Spleen (tissue), 7 donors: Measurements from ENCODE around the gene MAGI2.

Source experiments
- CTCF ChIP-seq, 11 experiments: fragments of 200-600 bp in 7 of 11; fragments of 450-650 bp in 4 of 11; sonication (generic) in 4 of 11; IDR thresholded peaks in 8 of 11; conservative IDR thresholded peaks in 3 of 11; 1 replicate in 7 of 11; 2 replicates in 4 of 11; pipeline versions ENCODE4 v1.4.0 to v1.8.0; 2016 to 2021; ENCODE audit warnings: antibody characterized with exemption in 11 of 11, inconsistent platforms in 4 of 11, mild to moderate bottlenecking in 1 of 11
- POLR2A ChIP-seq, 3 donors: fragments of 450-650 bp; IDR thresholded peaks; one replicate each; pipeline ENCODE4 v1.5.1; 2017; ENCODE audit warnings: antibody characterized with exemption in 3 of 3, mild to moderate bottlenecking in 1 of 3
- POLR2AphosphoS5 ChIP-seq, 3 donors: sonication (generic); formaldehyde crosslinking; IDR thresholded peaks; one replicate each; pipeline ENCODE4 v1.5.1; 2017; ENCODE audit warnings: antibody characterized with exemption in 3 of 3
- donor health status: DM: no; HTN: no; CAD: no; lungs with moderate emphysema.
- donor health status: DM: no; HTN: no; CAD: no.
- donor health status: DM: no; HTN: no; CAD: no.

- TF ChIP-seq POLR2A (IDR thresholded peaks at IDR 0.05) (no peak), CTCF (IDR thresholded peaks at IDR 0.05 in 8 of 11, conservative IDR thresholded peaks at IDR 0.05 in 3 of 11) (no peak), POLR2AphosphoS5 (IDR thresholded peaks at IDR 0.05) (no peak)
Measured at GRCh38 chr7:78662939-78663338, 790.5 kb downstream of the MAGI2 start.
